Ishikawa (cell line): ENCODE results near the gene TNRC6B.

ENCODE experiments used
- CEBPB ChIP-seq: IDR thresholded peaks from 2 replicates; pipeline ENCODE4 v1.6.1; 2012
- CREB1 ChIP-seq: IDR thresholded peaks from 2 replicates; pipeline ENCODE4 v1.6.1; 2012; ENCODE audit warnings: low read depth
- EGR1 ChIP-seq: IDR thresholded peaks from 2 replicates; pipeline ENCODE4 v1.6.1; 2012
- EP300 ChIP-seq: IDR thresholded peaks from 2 replicates; pipeline ENCODE4 v1.6.1; 2012; ENCODE audit warnings: borderline replicate concordance
- NFIC ChIP-seq: IDR thresholded peaks from 2 replicates; pipeline ENCODE4 v1.6.1; 2012
- RAD21 ChIP-seq: IDR thresholded peaks from 2 replicates; pipeline ENCODE4 v1.6.1; 2012; ENCODE audit warnings: low read depth
- TAF1 ChIP-seq: IDR thresholded peaks from 2 replicates; pipeline ENCODE4 v1.6.1; 2012; ENCODE audit warnings: low read depth, mild to moderate bottlenecking
- TCF12 ChIP-seq: IDR thresholded peaks from 2 replicates; pipeline ENCODE4 v1.6.1; 2012; ENCODE audit warnings: low read depth
- USF1 ChIP-seq: IDR thresholded peaks from 2 replicates; pipeline ENCODE4 v1.6.1; 2012
- YY1 ChIP-seq: IDR thresholded peaks from 2 replicates; pipeline ENCODE4 v1.6.1; 2012; ENCODE audit warnings: low read depth
- ZBTB7A ChIP-seq: IDR thresholded peaks from 2 replicates; pipeline ENCODE4 v1.6.1; 2012; ENCODE audit warnings: low read depth

GRCh38 chr22:40345815-40346184 lies 168.1 kb downstream of the TNRC6B start:
- TF ChIP-seq NFIC (no peak), CEBPB (no peak), TCF12 (no peak), RAD21 (no peak), USF1 (no peak), TAF1 (no peak), CREB1 (no peak), YY1 (no peak), EP300 (no peak), EGR1 (no peak), ZBTB7A (no peak)
